HG03103 (cell line): Measurements from ENCODE around the gene COIL.
A peak's percentile ranks its signal among the peaks of the same experiment; 100 is the strongest.

Experiments
- ATAC-seq: cut with Tn5 transposase; IDR thresholded peaks from one replicate; pipeline ENCODE4 v1.9.1; 2021; ENCODE audit warnings: low read depth; ENCODE audit not compliant: unreplicated experiment

COIL gene

GRCh38 chr17:56912105-56912999 is 48.5 kb downstream of the COIL start:
- no peak for ATAC-seq

GRCh38 chr17:56910509-56911235 is 50.2 kb downstream of the COIL start:
- ATAC-seq, result no peak

GRCh38 chr17:56909742-56910508 is 50.9 kb downstream of the COIL start:
- no peak for ATAC-seq

GRCh38 chr17:56908001-56908542 is 52.8 kb downstream of the COIL start:
- peak; percentile 92 for ATAC-seq

- no peak for ATAC-seq
Observed at GRCh38 chr17:56903560-56903959, 57.3 kb downstream of the COIL start.

GRCh38 chr17:56902348-56902747 is 58.5 kb downstream of the COIL start:
- ATAC-seq, result no peak

- no peak for ATAC-seq
Observed at GRCh38 chr17:56899403-56899802, 61.4 kb downstream of the COIL start.

GRCh38 chr17:56898874-56899273 is 62.0 kb downstream of the COIL start:
- no peak for ATAC-seq

GRCh38 chr17:56897646-56898424 is 63.0 kb downstream of the COIL start:
- ATAC-seq, result no peak

- ATAC-seq, result no peak
Observed at GRCh38 chr17:56896968-56897359, 63.9 kb downstream of the COIL start.

GRCh38 chr17:56896217-56896967 is 64.5 kb downstream of the COIL start:
- ATAC-seq, result no peak

GRCh38 chr17:56894859-56895455 is 65.9 kb downstream of the COIL start:
- ATAC-seq, result no peak

- ATAC-seq, result no peak
Observed at GRCh38 chr17:56893503-56893902, 67.3 kb downstream of the COIL start.

- ATAC-seq, result no peak
Observed at GRCh38 chr17:56892333-56892732, 68.5 kb downstream of the COIL start.

GRCh38 chr17:56891751-56892150 is 69.1 kb downstream of the COIL start:
- no peak for ATAC-seq

- ATAC-seq, result no peak
Observed at GRCh38 chr17:56890906-56891674, 69.8 kb downstream of the COIL start.

GRCh38 chr17:56890390-56890789 is 70.5 kb downstream of the COIL start:
- no peak for ATAC-seq
